ENCODE data around the gene GALNTL6. TPM values are rescaled to one million over a fixed set of nuclear protein-coding genes. Genes with fewer than 3 reads are reported as not detected.

The GALNTL6 gene
- total and polyA plus RNA-seq, 2 donors from 2014 or later: 0.60 TPM; not detected in 1

- Histone ChIP-seq H3K9me3 (ENCODE audit: control insufficient read depth in 2 of 3, insufficient read depth in 1 of 3, low read length in 3 of 3) (no peaks in the 10 kb centered on the region), H3K27ac (ENCODE audit: low read depth in 2 of 2, low read length in 2 of 2) (no peak overlapping the region), H3K4me3 (ENCODE audit: low read length in 3 of 3) (no peak overlapping the region), H3K27me3 (ENCODE audit: control insufficient read depth, insufficient read depth, low read length) (no peaks in the 10 kb centered on the region), H3K4me1 (ENCODE audit: control insufficient read depth in 2 of 3, insufficient read depth in 2 of 3, low read depth in 1 of 3, low read length in 3 of 3) (no peaks in the 10 kb centered on the region), H3K36me3 (ENCODE audit: control insufficient read depth in 2 of 3, insufficient read depth in 3 of 3, low read length in 3 of 3) (no peaks in the 10 kb centered on the region), H3K9ac (ENCODE audit: low read length in 3 of 3) (no peak overlapping the region)
- intact Hi-C loops (cut with DNase I): no loop called here
- FAIRE-seq: no peak
- DNase-seq: no peak
- TF ChIP-seq CTCF (IDR thresholded peaks at IDR 0.05; ENCODE audit: borderline replicate concordance, extremely low read depth, insufficient read depth): no peak
Measured at GRCh38 chr4:172517391-172517790, 704.2 kb downstream of the GALNTL6 start.

- Histone ChIP-seq H3K4me3 (ENCODE audit: low read length in 3 of 3) (no peak overlapping the region), H3K9me3 (ENCODE audit: control insufficient read depth in 2 of 3, insufficient read depth in 1 of 3, low read length in 3 of 3) (no peaks in the 10 kb centered on the region), H3K27ac (ENCODE audit: low read depth in 2 of 2, low read length in 2 of 2) (no peak overlapping the region), H3K9ac (ENCODE audit: low read length in 3 of 3) (no peak overlapping the region), H3K4me1 (ENCODE audit: control insufficient read depth in 2 of 3, insufficient read depth in 2 of 3, low read depth in 1 of 3, low read length in 3 of 3) (no peaks in the 10 kb centered on the region), H3K27me3 (ENCODE audit: control insufficient read depth, insufficient read depth, low read length) (no peaks in the 10 kb centered on the region), H3K36me3 (ENCODE audit: control insufficient read depth in 2 of 3, insufficient read depth in 3 of 3, low read length in 3 of 3) (no peaks in the 10 kb centered on the region)
- no peak for DNase-seq
- TF ChIP-seq CTCF (IDR thresholded peaks at IDR 0.05; ENCODE audit: borderline replicate concordance, extremely low read depth, insufficient read depth): no peak
- no peak for FAIRE-seq
- intact Hi-C loops (cut with DNase I): no loop called here
Measured at GRCh38 chr4:172521248-172521647, 708.0 kb downstream of the GALNTL6 start.

- no peak overlapping the region for H3K27ac ChIP-seq (ENCODE audit: low read depth in 2 of 2, low read length in 2 of 2)
- no peaks in the 10 kb centered on the region for H3K9me3 ChIP-seq (ENCODE audit: control insufficient read depth in 2 of 3, insufficient read depth in 1 of 3, low read length in 3 of 3)
- no peak for TF ChIP-seq CTCF (IDR thresholded peaks at IDR 0.05; ENCODE audit: borderline replicate concordance, extremely low read depth, insufficient read depth)
- no peaks in the 10 kb centered on the region for H3K4me1 ChIP-seq (ENCODE audit: control insufficient read depth in 2 of 3, insufficient read depth in 2 of 3, low read depth in 1 of 3, low read length in 3 of 3)
- no peak overlapping the region for H3K9ac ChIP-seq (ENCODE audit: low read length in 3 of 3)
- no peaks in the 10 kb centered on the region for H3K36me3 ChIP-seq (ENCODE audit: control insufficient read depth in 2 of 3, insufficient read depth in 3 of 3, low read length in 3 of 3)
- no peak for DNase-seq
- no peak for FAIRE-seq
- no peak overlapping the region for H3K4me3 ChIP-seq (ENCODE audit: low read length in 3 of 3)
- no peaks in the 10 kb centered on the region for H3K27me3 ChIP-seq (ENCODE audit: control insufficient read depth, insufficient read depth, low read length)
- intact Hi-C loops (cut with DNase I): no loop called here
Measured at GRCh38 chr4:172521680-172522079, 708.5 kb downstream of the GALNTL6 start.

- Histone ChIP-seq H3K9ac (ENCODE audit: low read length in 3 of 3) (no peak overlapping the region), H3K4me1 (ENCODE audit: control insufficient read depth in 2 of 3, insufficient read depth in 2 of 3, low read depth in 1 of 3, low read length in 3 of 3) (no peaks in the 10 kb centered on the region), H3K27ac (ENCODE audit: low read depth in 2 of 2, low read length in 2 of 2) (no peak overlapping the region), H3K4me3 (ENCODE audit: low read length in 3 of 3) (no peak overlapping the region), H3K36me3 (ENCODE audit: control insufficient read depth in 2 of 3, insufficient read depth in 3 of 3, low read length in 3 of 3) (no peaks in the 10 kb centered on the region), H3K27me3 (ENCODE audit: control insufficient read depth, insufficient read depth, low read length) (no peaks in the 10 kb centered on the region), H3K9me3 (ENCODE audit: control insufficient read depth in 2 of 3, insufficient read depth in 1 of 3, low read length in 3 of 3) (no peaks in the 10 kb centered on the region)
- no peak for TF ChIP-seq CTCF (IDR thresholded peaks at IDR 0.05; ENCODE audit: borderline replicate concordance, extremely low read depth, insufficient read depth)
- no peak for DNase-seq
- FAIRE-seq: no peak
- intact Hi-C loops (cut with DNase I): no loop called here
Measured at GRCh38 chr4:172543249-172543648, 730.0 kb downstream of the GALNTL6 start.

Measured in kidney (tissue), 14 donors.